Esophagus muscularis mucosa (tissue), 4 donors: ENCODE measurements around the gene ENTREP3.

ENCODE experiments used
- CTCF ChIP-seq, 3 experiments: fragments of 200-600 bp in 2 of 3; fragments of 450-650 bp in 1 of 3; sonication (generic) in 2 of 3; IDR thresholded peaks; one replicate each; pipeline ENCODE4 v1.5.1; 2017 to 2019; ENCODE audit warnings: antibody characterized with exemption in 3 of 3, mild to moderate bottlenecking in 2 of 3, moderate library complexity in 1 of 3
- EP300 ChIP-seq: sonication (generic); formaldehyde crosslinking; IDR thresholded peaks from one replicate; pipeline ENCODE4 v1.6.1; 2017; ENCODE audit warnings: antibody characterized with exemption
- POLR2A ChIP-seq: fragments of 450-650 bp; IDR thresholded peaks from one replicate; pipeline ENCODE4 v1.6.1; 2017; ENCODE audit warnings: antibody characterized with exemption, moderate library complexity, mild to moderate bottlenecking, low read depth

- TF ChIP-seq CTCF (IDR thresholded peaks at IDR 0.05) (no peak), POLR2A (no peak), EP300 (no peak)
Measured at GRCh38 chr1:155223047-155223446, 32.2 kb downstream of the ENTREP3 start.
